HG03575 (cell line): ENCODE measurements around the gene NTN1.
"Not testable (repeated sequence)": the region's sequence is repeated elsewhere in the genome, so short reads cannot be mapped to it uniquely, and the experiment has no call there.

ENCODE experiments used
- ATAC-seq: cut with Tn5 transposase; IDR thresholded peaks from one replicate; pipeline ENCODE4 v1.9.1; 2021; ENCODE audit not compliant: unreplicated experiment, insufficient number of reproducible peaks, low FRiP score; ENCODE audit errors: extremely low read depth

The NTN1 gene

DNA sequence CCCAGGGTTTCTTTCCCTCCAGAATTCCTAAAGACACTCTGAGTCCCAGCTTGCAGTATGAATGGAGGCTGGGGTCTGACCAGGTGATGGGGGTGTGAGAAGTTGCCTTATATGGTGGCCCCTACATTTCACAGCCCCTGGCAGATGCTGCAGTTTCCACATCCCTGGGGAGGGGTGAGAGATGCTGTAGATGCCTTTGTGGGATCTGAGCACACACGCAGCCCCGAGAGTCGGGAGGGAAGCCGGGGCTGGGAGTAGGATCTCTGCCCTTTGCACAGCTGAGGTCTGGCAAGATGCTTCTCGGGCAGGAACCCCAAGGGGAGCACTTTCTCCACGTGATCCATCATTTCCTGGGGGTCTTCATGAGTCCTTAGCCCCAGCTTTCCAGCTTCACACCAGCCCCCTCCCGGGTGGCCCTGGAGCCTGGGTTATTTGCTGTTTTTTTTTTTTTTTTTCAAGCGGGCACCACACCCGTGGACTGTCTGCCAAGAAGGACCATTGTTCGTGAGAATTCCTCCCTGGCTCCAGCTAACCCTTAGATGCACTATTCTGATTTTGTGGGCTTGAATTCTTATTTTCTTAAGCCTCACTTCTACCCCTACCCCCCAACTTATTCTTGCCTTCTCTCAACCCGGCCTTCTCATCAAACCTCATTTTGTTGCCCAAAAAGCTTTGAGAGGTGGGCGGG is 50.6 kb downstream of the NTN1 start:
- no peak for ATAC-seq

GRCh38 chr17:9072696-9073339 is 51.5 kb downstream of the NTN1 start:
- ATAC-seq = no peak

- no peak for ATAC-seq
Observed at GRCh38 chr17:9074131-9074530, 52.8 kb downstream of the NTN1 start.

DNA sequence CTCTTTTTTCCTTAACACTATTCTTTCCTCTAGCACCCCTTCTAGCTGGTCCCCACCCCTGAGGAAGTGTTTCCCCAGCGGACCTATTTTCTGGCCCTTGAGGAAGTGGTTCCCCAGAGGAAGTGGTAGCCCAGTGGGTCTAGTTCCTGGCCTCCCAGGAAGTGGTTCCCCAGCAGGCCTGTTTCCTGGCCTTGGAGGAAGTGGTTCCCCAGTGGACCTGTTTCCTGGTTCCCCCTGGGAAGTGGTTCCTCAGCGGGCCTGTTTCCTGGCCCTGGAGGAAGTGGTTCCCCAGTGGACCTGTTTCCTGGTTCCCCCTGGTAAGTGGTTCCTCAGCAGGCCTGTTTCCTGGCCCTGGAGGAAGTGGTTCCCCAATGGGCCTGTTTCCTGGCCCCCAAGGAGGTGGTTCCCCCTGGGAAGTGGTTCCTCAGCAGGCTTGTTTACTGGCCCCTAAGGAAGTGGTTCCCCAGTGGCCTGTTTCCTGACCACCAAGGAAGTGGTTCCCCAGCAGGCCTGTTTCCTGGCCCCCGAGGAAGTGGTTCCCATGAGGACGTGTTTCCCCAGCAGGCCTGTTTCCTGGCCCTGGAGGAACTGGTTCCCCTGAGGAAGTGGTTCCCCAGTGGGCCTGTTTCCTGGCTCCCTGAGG is 58.3 kb downstream of the NTN1 start:
- ATAC-seq = no peak

- no peak for ATAC-seq
Observed at GRCh38 chr17:9080296-9080914, 59.1 kb downstream of the NTN1 start.

- no peak for ATAC-seq
Observed at GRCh38 chr17:9080983-9081382, 59.7 kb downstream of the NTN1 start.

GRCh38 chr17:9086577-9086976 is 65.3 kb downstream of the NTN1 start:
- ATAC-seq = no peak

- ATAC-seq = no peak
Observed at GRCh38 chr17:9087921-9088320, 66.6 kb downstream of the NTN1 start.

DNA sequence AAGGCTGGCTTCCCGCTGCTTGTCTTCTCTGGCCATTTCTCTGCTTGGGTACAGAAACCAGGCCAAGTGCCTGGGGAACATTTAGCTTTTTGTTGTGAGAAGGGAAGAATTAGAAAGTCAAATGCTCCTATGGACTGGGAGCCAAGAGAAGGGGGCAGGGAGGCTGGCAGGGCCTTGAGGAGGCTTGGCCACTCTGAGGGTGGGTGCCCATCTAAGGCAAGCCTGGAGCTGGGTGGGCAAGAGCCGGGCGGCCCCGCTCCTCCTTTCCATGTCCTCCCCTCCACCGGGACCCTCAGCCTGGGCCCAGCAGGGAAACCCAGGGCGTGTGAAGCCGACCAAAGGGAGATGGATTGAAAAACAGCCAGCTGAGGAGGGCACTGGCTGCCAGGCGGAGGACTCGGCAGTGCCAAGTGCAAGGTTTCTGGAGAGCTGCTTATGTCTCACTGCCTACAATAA is 69.4 kb downstream of the NTN1 start:
- no peak for ATAC-seq

DNA sequence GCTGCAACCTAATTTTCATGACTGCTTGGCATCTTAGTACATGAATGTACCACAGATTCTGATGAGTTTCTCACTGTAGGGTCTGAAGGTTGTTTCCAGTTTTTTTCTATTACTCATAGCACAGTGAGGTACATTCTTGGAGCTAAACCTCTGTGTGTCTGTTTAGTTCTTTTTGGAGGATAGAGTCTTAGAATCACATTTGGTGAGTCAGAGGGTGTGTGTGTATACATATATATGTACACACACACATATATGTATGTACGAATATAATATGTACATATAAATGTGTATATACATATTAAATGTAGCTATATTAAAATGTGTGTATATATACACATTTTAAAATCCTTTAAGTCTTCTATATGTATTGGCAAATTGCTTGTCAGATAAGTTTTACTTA is 72.9 kb downstream of the NTN1 start:
- no peak for ATAC-seq

GRCh38 chr17:9095390-9095789 is 74.1 kb downstream of the NTN1 start:
- no peak for ATAC-seq

GRCh38 chr17:9098242-9098825 is 77.0 kb downstream of the NTN1 start:
- no peak for ATAC-seq

DNA sequence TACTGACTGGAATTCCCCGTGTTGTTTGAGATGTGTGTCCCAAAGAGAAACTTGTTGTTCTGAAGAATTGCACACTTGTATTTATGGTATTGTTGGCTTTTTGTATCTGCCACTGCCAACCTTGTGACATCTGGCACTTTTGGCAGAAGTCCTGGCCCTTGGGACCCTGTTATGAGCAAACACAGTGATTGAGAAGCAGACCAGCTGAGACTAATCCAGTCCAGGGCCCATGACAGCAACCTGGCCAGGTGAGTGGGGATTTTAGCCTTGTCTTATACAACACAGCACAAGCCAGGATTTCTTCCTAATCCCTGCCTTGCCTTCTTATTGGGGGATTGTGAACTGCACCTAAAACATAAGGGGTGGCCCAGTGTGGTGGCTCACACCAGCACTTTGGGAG is 80.0 kb downstream of the NTN1 start:
- no peak for ATAC-seq

DNA sequence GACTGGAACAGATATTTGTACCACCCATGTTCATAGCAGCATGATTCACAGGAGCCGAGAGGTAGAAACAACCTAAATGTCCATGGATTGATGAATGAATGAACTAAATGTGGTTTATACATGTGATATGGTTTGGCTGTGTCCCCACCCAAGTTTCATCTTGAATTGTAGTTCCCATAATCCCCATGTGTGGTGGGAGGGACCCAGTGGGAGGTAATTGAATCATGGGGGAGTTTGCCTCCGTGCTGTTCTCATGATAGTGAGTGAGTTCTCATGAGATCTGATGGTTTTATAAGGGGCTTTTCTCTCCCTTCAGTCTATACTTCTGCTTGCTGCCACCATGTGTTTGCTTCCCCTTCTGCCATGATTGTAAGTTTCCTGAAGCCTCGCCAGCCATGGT is 81.9 kb downstream of the NTN1 start:
- ATAC-seq = not testable (repeated sequence)

- ATAC-seq = no peak
Observed at GRCh38 chr17:9104370-9105041, 83.2 kb downstream of the NTN1 start.

DNA sequence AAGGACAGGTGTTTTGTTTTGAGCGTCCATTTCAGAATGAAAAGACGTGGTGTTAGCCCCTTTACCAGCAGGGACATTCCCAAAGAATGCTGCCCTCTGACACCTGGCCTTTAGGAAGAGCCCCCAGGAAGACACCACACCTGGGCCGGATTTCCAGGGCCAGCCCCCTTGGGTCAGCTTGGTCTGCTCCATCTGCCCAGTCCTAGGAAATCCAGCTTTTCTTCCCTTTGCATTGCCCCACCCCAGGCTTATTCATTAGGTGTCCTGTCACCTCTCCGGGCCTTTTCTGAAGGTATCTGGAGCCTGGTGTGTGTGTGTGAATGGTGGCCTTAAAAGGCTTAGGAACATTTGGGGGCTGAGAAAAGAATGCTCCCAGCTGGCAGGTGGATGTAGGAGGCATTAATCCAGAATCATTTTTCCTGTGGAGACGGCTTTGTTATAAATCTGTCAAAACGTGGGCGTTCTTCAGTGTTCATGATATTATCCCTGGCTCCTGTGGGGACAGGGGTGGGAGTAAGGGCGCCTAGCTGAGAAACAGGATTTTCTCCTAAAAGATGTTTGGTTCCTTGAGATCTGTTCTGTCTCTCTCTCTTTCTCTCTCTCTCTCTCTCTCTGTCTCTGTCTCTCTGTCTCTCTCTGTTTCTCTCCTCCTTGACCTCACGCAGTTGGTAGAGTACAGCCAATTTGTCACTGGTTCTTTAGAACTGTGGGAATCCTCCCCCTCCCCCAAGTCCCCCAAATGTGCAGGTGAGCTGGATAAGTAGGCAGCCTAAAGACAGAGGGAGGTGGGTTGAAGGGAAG is 84.0 kb downstream of the NTN1 start:
- ATAC-seq = no peak

DNA sequence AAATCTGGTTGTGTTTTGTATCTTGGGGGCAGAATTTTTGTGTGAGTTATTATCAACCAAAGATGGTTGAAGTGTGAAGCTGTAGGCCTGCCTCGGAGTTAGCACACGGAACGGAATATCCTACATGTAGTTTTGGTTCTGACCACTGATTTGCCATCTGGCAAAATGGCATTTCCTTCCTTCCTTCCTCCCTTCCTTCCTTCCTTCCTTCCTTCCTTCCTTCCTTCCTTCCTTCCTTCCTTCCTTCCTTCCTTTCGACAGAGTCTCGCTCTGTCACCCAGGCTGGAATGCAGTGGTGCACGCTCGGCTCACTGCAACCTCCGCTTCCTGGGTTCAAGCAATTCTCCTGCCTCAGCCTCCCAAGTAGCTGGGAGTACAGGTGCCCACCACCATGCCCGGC is 85.0 kb downstream of the NTN1 start:
- not testable (repeated sequence) for ATAC-seq

GRCh38 chr17:9107527-9107926 is 86.2 kb downstream of the NTN1 start:
- no peak for ATAC-seq
